Stimulated activated CD8-positive, alpha-beta memory T cell treated with anti-CD3 and anti-CD28 coated beads, Interleukin-7, amount 100 ng/mL, for 24 hours (primary cell): Measurements from ENCODE around the gene CAMSAP1.

Source experiments
- DNase-seq: peaks from one replicate; pipeline ENCODE4 v3.0.0-alpha.2; 2020; ENCODE audit warnings: low read depth

Gene CAMSAP1

DNA sequence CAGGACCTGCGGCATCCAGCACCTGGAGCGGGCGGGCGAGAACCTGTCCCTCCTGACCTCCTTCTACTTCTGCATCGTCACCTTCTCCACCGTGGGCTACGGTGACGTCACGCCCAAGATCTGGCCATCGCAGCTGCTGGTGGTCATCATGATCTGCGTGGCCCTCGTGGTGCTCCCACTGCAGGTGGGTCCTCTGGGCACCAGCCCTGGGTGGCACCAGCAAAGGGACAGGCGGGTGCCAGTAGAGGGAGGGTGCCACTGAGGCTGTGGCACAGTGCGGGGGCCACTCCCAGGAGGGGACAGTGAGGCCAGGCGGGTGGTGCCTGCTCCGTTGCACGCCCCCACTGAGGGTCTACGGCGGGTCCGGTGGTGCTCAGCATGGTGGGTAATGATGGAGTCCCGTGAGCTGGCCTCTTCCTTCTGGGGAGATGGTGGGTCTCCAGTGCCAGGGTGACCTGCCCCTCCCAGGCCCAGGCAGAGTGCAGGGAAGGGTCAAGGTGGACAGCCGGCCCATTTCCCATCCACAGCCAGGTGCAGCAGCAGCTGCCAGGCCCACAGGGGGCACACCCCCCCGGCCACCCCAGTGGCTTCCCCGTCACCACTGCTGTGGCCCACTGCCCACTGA, 147.6 kb downstream of the CAMSAP1 start:
- no peak for DNase-seq

DNA sequence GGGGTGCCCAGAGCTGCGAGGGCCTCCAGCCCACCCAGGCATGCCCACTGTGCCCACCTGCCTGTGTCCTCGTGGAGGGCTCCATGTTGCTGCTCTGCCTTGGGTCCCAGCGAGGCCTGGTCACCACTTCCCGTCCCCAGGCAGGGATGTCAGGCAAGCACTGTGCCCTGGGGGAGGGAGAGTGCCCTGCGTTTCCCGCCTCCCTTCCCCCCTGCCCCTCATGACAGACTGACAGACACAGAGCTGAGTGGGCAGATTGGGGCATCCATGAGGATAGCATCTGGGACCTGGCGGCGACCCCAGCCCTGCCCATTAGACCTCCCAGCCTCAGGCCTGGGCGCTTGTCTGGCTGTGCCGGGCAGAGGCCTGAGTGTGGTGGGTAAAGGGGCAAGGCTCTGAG, 148.5 kb downstream of the CAMSAP1 start:
- no peak for DNase-seq
